Measurements from ENCODE around the gene SCGB1C1.
"Not testable (repeated sequence)": the region's sequence is repeated elsewhere in the genome, so short reads cannot be mapped to it uniquely, and the experiment has no call there.

Gene SCGB1C1

DNA sequence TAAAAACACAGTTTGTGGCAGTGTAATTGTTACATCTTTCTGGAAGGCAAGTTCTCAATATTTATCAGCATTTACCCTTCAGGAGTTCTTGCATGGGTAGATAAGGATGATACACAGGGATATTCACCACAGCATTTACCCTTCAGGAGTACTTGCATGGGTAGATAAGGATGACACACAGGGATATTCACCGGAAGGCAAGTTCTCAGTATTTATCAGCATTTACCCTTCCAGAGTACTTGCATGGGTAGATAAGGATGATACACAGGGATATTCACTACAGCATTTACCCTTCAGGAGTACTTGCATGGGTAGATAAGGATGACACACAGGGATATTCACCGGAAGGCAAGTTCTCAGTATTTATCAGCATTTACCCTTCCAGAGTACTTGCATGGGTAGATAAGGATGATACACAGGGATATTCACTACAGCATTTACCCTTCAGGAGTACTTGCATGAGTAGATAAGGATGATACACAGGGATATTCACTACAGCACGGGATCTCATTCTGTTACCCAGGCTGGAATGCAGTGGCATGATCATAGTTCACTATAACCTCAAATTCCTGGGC is 27.9 kb downstream of the SCGB1C1 start:
- DNase-seq: not testable (repeated sequence)

DNA sequence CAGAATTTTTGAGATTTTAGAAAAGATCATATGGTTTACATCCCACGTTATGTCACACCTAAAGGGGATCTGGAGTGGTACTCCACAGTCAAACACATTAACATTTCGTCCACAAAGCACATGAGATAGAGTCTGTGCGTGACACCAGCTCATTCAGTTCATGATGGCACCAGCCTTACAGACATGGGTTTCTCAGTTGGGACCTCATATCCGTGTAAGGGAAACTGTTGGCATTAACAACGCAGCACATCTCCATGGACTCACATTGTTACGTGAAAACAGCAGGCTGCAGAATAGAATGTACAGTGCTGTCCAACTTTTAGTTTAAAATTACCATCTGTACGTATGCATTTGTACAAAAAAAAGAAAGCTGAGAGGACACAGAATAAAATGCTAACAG is 28.7 kb downstream of the SCGB1C1 start:
- no peak for DNase-seq

DNA sequence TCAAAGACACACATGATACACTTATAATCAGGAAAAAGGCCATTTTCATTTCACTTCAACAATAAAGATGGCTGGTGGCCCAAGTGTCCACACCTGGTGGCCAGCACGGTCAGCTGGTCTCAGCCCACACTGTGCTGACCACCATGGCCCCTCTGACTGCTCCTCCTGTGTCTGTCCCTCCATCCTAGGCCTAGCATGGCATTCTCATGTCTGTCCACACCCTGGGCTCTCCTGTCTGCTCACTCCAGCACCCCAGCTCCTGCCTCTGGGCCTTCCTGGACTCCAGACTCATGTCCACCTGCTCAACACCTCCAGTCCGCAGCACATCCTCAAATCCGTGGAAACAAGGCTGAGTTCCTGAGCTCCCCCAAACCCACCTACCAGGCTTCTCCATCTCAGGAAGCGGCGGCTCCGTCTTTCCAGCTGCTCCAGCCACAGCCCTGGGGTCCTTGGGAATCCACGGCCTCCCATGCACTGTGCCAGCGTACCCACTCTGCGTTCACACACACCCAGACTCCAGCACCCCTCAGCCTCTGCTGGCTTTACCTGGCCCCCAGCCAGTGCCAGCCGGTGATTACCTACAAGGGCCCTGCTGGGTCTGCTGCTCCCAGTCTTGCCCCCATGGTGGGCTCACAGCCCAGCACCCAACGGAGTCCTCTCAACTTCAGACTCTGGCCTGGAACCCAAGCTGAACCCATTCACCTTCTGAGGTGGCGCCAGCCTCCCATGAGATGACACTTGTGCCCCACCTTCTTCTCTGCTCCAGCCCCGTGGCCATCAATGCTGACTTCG is 29.3 kb downstream of the SCGB1C1 start:
- no peak for DNase-seq

DNA sequence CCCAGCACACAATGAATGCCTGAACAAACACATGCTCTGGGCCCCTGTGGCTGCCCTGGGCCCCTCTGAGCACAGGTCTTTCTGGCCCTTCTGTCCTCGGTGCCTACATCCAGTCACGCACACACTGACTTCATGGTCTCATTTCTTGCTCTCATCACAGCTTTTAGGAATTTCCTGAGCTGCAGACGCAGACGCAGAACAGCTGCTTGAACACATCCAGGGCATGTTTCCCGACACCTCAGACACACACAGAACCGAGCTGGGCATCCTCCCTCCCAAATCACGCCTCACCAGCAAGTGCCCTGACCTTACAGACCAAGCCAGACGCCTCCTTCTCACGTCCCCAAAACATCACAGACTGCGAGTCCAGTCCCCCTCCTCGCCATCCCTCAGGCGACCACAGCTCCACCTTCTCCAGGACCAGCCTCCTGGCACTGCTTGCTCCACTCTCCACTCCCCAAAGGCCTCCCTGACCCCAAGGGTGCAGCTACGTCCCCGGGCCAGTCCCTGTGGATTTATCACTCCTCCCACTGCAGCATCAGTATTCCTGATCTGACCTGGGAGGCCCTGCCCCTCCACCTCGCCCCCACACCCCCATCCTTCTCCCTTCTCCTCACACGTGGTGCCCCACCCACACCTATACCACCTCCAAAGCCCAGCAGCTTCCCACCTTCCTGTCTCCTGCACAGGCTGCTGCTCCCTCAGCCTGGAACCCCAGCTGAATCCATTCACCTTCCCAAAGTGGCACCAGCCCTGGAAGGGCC is 30.3 kb downstream of the SCGB1C1 start:
- DNase-seq: no peak

DNA sequence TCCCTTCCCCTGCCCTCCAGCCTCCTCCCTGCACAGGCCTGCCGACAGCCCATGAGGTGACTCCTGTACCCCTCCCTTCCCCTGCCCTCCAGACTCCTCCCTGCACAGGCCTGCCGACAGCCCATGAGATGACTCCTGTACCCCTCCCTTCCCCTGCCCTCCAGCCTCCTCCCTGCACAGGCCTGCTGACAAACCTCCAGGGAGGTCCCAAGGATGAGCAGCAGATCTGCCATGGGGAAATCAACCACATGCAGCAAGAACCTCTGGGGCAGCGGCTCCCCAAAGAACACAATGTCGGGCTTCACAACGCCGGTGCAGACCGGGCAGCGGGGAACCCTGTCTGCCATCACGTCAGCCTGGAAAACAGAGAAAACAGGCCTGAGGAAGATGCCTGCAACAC is 31.0 kb downstream of the SCGB1C1 start:
- DNase-seq: no peak

DNA sequence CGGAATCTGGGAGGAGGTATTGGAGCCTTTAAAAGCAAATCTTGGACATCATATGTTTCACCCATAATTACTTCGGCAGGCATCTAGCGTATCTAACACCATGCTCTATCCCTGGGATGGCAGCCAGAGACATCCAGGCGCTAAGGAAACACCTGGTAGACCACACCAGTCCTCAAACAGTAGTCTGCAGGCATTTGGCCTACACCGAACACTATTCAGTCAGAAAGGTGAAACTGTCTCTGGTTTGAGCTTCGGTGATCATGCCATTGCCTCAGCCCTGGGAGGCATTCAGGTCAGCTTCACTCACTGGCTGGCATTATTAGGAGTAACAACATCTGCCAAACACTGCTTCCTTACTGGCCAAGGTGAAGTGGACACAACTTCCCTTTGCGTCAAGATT is 31.5 kb downstream of the SCGB1C1 start:
- no peak for DNase-seq

DNA sequence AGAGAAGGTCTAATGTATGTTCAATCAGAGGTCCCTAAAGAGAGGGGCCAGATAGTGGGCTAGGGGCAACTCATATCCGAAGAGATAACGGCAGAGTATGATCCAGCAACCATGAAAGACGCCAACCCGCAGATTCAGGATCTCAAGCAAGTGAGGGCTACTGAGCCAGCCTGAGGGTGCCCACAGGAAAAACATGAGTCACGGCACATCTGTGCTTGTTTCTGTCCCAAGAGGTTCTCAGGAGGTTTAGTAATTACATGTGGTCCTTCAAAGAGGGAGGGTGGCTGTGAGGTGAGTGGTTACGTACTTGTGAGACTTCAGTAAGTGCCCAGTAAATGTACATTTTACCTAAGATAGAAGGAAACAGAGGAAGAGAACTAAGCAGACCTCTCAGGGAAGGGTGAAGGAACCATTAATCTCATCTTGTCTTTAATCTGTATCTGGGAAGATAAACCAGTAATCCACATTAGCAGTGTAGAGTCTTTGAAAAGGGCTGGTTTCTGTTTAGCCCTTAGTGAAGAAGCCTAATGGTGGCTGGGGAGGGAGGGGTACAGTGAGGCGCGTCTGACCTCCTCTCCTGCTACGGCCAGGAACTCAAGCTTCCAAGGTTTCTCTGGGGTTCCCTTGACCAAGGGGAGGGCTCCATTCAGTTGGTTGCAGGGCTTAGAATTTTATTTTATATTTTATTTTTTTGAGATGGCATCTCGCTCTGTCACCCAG is 33.0 kb downstream of the SCGB1C1 start:
- no peak for DNase-seq

DNA sequence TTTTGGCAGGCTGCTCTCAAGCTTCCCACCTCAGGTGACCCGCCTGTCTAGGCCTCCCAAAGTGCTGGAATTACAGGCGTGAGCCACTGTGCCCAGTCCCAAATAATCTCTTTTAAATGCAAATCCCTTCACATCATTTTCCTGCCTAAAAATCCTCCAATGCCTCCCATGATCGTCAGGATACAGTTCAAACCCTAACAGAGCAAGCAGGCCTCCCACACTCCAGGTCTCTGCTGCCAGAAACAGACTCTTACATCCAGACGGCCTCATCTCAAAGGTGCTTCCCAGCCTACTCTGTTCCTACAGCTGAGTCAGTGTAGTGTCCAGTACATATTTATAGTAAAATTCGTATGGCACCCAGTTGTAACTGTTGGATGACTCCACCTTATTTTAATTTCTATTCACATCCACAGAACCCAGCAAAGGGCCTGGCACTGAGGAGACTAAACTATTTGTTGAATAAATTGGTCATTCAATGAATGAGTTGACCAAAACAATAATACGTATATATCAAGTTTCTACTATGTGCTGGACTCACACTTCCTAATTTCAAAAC is 35.0 kb downstream of the SCGB1C1 start:
- no peak for DNase-seq

DNA sequence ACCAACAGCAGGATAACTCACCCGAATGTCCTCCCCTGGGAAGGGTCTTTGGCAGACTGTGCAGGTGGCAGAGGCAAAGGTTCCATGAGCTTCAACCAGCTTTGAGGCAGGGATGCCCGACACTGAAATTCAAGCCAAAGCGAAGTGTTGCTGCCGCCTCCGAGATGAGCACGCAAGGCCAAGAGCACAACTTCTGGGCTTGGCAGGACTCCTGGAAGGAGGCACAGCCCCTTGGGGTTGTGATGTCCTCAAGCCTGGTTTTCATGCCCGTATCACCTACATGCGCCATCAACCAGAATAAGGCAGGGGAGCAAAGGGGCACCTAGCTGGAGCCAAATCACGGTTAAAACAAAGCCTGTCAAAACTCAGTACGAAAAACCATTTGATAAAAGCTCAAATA is 37.6 kb downstream of the SCGB1C1 start:
- no peak for DNase-seq

DNA sequence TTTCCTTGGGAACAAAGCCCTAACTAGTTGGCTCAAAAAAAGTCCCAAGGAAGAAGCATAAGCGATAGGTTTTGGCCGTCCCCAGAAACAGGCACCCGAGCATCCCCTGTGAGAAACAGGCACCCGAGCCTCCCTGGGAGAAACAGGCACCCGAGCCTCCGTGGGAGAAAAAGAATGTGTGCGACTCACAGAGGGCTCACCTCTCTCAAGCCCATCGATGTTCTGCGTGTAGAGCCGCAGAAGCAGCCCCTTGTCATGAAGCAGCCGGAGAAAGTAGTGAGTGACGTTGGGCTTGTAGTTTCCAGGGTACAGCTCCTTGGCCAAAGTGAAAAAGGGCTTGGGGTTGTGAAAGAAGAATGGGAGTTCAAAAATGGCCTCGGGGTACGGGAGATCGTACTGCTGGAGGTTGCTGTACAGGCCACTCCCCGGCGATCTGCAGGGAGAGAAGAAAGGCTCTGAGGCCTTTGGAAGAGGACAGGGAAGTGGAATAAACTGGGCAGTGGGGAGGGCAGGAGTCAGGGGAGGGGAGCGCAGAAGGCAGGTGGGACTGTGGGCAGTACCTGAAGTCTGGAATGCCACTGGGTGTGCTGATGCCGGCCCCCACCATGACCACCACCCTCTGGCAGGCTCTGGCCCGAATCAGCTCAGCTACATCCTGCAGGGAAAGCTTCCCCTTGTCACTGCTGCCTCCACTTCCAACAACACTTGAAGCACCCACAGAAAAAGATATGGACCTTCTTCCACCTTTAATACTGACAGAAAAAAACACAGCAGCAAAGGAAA is 40.1 kb downstream of the SCGB1C1 start:
- DNase-seq: no peak

DNA sequence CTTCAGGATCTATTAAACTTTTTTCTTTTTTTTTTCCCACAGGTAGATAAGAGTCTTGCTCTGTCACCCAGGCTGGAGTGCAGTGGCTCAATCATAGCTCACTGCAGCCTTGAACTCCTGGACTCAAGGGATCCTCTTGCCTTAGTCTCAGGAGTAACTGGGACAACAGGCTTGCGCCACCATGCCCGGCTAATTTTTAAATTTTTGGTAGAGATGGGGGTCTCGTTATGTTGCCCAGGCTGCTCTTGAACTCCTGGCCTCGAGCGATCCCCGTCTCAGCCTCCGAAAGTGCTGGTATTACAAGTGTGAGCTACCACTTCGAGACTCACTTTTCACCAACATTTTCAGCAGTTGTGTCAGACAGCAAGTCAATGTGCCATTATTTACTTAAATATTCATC is 42.3 kb downstream of the SCGB1C1 start:
- DNase-seq: no peak

DNA sequence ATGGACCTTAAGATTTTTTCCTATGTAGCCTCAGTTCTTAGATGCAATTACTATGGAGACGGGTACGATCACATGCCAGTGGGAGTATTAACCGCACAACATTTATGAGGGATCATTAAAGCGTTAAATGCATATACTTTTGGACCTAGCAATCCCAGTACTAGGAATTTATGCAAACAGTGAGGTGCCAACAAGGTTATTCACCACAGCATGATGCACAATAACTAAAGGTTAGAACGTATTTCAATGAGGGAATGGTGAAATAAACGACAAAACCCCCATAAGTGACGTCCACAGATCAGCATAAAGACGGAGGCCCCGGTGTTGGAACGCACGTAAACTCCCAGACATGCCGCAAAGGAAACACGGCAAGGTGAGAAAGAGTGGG is 42.7 kb downstream of the SCGB1C1 start:
- DNase-seq: no peak

DNA sequence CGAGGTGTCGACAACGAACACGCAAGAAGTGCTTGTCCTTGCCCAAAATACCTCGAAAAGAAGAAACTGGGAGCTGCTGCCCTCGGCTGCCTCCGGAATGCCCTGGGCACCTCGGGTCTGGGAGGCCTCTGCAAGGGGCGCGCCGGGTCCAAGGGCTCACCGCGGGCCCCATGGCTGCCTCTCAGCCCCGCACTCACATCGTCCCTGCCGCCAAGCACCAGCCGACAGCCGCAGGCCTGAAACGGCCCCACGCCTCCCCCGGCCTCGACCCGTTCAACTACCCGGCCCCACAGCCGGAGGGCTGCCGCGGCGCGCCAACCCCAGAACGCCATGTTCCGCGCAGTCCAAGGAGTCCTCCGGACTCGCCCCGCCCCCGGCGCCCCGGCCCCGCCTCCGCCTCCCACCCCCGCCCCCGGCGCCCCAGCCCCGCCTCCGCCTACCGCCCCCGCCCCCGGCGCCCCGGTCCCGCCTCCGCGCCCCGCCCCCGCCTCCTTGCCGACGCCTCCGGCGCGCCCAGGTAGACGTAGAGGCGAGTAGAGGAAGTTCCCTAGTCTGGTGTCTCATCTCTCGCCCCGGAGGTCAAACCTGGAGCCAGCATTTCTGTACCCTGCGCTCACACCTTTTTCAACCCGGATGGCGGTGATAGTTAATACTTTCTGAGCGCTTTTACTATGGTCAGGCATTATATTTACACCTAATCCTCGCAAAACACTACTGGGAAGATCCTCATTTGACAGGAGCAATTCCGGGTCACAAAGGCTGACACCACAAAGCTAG is 43.3 kb downstream of the SCGB1C1 start, which contains the start of gene SIRT3:
SIRT3 (minus strand) TSS at position 346 of the 777 bp plus-strand sequence; CDS start at position 332, 14 bp downstream.
- DNase-seq: peak; percentile 5

DNA sequence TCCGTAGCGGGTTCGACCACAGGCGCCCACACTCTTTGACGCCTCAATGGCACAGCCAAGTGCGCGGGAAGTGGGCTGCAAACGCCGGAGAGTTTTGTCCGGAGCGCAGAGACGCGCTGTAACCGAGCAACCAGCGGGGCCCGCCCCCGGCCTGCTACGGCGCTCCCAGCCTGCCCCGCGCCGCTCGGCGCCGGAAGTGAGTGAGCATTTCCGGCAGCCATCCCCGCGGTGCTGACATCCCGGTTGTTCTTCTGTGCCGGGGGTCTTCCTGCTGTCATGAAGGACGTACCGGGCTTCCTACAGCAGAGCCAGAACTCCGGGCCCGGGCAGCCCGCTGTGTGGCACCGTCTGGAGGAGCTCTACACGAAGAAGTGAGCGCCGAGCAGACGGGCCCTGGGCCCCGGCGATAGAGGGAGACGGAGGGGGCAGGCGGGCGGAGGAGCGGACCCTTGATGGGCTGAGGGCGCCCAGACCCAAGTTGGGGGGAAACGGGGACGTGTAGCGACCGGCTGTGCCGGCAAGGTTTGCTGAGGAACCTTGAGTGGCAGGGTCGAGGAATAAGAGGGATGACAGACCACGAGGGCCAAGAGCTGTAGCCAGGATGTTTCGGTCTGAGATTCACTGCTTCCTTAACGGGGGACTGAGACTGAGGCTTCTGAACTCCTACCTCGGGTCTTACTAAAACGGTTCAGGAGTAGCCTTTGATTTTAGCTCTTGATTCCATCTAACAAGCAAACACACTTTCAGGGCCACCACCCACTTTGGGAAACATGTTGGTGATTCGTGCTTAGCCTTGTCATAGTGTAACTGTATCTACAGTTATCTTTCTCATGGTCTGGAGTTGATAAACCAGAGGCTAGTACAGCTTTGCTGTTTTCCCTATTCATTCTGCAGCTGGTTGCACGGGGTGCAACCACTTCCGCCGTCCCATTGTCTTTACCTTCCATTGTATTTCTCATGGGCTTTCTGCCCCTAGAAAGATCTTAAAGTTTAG is 44.2 kb downstream of the SCGB1C1 start, which contains the start of gene PSMD13:
PSMD13 (plus strand) TSS at position 203 of the 994 bp plus-strand sequence; CDS start at position 277, 74 bp downstream.
- DNase-seq: no peak

DNA sequence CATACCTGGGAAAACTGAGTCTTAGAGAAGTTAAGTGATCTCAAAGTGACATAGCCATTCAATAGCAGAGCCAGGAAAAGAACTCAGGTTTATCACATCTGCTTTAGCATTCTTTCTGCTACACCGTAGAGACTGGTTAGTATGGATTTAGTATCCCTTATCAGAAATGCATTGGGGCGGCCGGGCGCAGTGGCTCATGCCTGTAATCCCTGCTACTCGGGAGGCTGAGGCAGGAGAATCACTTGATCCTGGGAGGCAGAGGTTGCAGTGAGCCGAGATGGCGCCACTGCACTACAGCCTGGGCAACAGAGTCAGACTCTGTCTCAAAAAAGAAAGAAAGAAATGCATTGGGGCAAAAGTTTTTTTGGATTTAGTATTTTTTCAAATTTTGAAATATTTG is 45.5 kb downstream of the SCGB1C1 start:
- DNase-seq: not testable (repeated sequence)

DNA sequence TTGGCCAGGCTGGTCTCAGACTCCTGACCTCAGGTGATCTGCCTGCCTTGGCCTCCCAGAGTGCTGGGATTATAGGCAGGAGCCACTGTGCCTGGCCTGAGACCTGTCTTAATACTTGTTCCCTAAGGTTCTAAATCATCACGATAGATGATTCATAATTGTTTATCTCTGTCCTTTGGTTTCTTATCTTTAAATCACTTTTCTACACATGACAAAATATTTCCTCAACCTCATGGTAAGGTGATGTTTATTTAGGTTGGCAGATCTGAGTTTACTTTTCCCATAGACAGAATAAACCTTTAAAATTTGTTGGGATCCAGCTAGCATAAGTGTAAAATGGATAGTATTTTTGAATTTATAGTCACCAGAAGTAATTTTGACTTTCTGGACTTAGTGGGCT is 47.4 kb downstream of the SCGB1C1 start:
- no peak for DNase-seq

DNA sequence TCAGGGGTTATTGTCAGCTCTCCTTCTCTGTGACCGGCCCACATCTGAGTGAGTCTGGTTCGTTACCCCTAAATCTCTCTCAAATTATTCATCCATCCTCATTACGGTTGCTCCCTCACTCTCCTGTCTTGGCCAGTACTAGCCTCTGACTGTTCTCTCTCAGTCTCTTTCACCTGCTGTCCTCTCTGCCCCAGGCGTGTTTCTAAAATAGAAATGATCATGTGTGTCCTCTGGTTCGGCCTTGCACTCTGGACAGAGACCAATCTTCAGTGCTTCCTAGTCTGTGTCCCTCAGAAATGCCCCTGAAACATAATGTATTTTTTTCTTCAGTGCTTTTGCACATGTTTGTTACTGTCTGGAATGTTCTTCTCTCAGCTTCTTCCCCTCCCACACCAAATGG is 48.8 kb downstream of the SCGB1C1 start:
- DNase-seq: no peak

All from SHP77 treated with DMSO at 0.1 percent for 48 hours (cell line).